HG02981 (cell line): Measurements from ENCODE around the gene MIER2.

Source experiments
- ATAC-seq: cut with Tn5 transposase; IDR thresholded peaks from one replicate; pipeline ENCODE4 v1.9.1; 2021; ENCODE audit warnings: mild to moderate bottlenecking, moderate library complexity; ENCODE audit not compliant: unreplicated experiment

The MIER2 gene

DNA sequence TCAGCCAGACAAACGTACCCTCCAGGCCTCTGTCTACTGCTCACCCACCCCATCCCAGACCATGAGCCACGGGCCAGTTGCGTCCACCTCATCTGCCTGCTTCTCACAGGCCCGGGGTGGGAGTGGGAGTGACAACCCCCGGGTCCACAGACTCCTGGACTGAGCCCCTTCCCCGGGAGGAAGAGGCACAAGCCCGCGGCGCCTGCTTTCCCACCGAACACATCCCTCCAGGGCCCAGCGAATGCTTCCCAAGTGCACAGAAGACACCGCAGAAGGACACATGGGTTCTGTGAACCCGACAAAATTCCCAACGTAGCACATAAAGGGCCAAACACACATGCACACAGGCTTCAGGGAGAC, 35.4 kb downstream of the MIER2 start:
- ATAC-seq, result no peak

DNA sequence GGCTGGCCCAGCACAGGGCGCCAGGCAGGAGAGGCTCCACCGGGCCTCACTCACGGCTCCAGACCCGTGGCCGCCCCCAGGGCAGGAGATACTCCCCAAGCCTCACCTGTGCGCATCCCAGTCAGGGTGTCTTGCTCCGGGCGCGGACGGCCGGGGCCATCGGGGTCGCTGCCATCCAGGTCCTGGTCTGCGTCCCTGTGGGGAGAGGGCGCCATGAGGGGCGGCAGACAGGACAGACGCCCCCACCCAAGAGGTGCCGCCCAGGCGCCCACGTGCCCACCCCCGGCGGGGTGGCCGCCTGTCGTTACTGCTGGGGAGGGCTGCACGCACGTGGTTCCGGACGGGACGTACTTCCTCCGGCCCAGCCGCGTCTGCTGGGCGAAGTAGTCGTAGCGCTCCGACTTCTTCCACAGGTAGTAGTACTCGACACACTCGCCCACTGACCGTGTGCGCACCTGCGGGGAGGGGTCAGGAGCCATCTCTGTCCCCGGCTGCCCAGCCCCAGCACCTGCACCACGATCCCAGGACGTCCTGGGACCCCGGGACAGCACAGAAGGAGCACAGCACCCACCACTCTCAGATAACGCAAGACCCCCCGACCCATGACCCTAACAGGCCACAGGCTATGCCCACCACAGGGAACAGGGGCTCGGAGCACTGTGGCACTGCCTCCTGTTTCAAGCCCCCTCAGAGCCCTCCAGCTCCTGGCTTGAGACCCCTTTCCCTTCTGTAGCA, 36.0 kb downstream of the MIER2 start:
- no peak for ATAC-seq

DNA sequence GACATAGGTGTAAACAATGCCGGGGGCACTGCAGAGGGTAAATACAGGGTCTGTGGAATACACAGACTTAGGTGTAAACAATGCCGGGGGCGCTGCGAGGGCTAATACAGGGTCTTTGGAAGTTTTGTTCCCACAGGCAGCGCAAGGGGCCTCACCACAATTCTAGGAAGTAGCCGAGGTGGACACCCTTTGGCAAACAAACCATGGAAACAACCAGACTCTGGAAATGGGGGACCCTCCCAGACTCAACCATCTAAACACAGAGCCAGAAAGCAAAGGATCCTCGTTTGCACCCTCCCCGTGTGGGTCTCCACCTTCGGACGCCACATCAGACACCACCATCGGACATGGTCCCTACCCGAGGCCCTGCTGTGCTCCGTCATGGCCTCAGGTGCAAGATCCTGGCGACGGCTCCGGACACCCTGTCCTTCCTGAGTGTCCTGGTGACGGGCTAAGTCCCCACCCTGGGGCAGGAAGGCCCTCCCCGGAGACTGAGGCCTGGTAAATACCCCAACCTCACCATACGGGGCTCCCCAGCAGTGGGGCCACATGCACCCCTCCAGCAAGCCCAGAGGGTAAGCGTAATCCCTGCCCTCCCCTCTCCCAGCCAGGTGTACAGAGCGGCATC, 36.7 kb downstream of the MIER2 start:
- ATAC-seq, result no peak

DNA sequence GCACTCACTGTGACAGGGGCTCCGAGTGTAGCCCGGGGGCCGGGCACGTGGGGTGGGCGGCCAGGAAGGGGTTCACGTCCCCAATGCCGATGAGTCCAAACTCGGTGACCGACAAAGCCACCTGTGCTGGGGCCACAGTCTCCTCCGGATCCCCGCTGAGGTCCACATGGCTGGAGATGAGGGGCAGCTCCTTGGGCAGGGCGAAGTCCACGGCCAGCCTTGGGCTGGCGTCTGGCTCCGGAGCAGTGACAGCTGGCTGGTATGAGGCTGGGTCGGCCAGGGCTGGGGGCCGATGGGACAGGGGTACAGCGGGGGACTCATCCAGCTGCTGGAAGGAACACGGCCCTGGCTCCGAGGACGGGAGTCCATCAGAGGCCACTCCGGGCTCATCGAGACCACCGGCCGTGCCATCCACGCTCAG, 37.5 kb downstream of the MIER2 start:
- no peak for ATAC-seq

DNA sequence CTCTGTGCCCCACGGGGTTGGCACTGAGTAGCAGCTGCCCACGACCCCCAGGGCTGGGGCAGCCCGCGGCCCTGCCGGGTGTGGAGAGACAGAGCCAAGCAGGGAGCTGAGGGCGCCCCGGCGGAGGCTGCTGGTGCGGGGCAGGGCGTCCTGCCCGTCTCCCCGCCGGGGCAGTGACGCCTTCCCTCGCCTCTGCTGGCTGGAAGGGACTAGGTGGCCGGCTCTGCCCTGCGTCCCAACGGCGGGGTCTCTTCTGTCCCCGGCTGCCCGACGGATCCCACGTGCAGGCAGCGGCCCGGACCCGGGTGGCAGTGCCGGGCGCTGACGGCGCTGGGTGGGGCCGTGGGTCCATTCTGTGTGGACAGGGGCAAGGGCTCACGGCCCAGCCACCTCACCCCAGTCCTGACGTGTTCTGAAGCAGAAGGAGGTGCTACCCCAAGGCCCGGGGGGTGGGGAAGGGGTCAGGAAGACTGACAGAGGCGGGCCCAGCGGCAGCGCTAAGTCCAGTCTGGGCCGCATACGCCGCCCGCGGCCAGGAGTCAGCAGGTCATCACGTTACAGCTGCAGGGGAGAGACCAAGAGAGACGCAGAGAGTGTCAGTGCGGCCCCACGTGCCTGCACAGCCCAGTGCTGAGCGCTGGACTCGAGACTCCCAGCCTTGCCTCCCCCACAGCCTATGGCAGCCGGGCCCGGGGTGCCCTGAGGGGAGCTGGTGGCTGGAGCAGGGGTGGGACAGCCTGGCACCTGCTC, 38.3 kb downstream of the MIER2 start:
- no peak for ATAC-seq

DNA sequence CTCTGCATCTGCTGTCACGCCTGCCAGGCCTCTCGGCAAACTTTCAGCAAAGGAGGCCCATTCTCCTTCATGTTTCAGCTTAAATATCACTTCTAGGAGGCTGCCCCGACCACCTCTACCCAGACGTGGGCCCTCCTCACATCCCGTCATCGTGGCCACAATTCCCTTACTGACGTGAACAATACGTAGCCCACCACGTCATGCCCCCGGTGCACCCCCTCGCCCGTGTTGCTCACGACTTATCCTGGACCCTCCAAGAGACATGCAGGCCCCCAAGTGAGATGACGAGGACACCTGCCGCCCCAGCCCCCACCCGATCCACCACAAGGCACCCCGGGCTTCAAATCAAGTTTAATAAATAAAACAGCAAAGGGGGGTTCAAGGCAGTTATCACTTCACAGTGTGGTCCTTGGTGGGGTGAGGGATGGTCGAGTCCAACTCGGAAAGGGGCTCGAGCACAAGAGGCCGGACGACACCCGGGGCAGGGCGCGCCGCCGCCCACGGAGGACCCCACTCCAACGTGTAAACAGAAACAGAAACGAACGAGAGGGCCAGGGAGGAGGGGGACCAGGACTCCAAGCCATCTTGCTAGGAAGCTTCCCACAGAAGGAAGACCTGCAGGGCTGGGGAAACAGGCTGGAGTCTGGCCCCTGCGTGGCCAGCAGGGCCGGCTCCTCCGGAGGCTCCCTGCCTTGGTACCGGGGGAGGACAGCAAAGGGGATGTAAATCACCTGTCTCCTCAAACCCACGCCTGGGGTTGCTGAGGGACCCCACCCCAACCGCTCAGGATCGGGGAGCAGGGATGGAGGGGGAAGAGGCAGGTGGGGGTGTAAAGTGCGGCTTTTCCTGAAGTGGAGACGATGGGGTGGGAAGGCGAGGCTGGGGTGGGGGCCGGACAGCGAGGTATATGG, 39.1 kb downstream of the MIER2 start:
- ATAC-seq, result no peak

DNA sequence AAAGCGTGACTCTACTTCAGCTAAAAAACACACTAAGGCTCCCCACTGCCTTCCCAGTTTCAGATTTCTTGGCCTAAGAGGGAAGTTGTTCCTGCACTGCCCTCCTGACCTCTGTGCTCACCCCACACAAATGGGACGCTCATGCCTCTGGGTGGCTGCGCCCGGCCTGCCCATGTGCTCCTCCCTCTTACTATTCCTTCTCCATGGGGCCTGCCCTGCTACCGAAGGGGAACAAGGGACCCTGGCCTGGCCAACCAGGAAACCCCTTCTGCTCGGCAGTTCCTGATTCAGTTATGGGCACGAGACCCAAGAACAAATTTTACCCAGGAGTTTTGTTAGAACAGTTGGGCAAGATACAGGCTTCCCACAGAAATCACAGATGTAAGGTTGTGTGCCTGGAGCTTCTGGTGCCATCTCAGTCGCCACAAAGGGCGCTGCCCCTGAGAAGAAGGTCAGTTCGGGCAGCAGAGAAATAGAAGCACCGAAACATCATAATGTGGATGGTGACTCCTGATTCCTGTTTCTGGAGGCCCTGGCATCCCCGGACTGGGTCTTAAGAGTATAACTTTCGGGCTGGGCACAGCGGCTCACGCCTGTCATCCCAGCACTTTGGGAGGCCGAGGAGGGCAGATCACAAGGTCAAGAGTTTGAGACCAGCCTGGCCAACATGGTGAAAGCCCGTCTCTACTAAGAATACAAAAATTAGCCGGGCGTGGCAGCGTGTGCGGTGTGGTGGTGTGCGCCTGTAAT, 47.9 kb downstream of the MIER2 start:
- no peak for ATAC-seq

DNA sequence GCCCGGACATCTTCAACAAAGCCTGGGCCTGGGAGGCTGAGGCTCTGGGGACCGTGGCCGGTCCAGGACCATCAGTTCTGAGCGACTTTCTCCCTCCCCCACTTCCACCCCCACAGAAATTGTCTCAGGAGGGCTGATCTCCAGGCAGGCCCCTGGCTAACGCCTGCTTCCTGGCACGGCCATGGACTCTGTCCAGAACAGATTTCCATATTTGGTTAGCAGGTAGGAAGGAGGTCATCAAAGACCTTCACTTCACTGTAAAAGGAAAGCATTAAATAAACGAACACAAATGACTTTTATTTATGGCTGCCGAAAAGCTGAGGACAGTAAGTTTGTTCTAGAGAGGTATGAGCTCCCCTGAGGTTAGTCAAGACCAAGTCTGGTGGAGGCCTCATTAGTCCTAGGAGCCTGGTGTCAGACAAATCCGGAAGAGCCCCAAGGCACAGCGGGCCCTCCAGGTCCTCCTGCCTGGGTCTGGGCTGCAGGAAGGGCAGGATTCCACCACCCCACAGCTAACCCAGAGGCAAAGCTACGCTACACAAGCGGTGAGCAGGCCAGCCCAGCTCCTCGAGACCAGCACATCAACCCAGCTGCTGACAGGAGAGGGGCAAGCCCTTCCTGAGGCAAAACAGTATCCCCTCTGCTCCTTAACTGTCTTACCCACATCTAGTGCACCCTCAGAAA, 48.8 kb downstream of the MIER2 start:
- no peak for ATAC-seq

DNA sequence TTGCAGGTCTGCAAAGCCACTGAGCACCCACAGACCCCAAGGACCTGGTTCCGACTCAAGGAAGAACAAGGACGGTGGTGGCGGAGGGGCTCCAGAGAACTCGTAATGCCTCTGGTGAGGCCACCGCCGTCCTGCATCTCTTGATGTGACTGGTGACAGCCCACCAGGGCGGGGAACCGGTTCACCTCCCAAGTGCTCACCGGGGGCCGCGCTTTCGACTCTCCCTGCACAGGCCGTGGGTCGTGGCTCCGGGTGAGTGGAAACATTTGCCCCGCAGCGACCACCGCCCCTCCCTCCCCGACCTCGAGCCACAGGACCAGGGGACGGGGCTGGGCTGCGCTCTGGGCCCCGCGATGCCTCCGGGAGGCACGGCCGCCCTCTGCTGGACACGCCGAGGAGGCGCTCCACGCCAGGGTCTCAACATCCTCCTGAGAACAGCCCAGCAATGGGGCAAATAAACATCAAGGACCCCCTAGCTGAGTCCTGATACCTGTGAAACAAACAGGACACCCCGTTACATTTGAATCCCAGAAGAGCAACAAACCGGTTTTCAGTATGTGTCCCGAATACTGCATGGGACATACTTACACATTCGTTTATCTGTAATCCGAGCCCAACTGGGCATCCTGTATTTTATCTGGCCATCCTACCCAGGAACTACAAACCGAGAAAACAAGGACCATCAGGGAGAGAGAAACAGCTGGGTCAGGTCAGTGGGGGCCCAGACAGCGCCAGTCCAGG, 49.5 kb downstream of the MIER2 start:
- no peak for ATAC-seq

DNA sequence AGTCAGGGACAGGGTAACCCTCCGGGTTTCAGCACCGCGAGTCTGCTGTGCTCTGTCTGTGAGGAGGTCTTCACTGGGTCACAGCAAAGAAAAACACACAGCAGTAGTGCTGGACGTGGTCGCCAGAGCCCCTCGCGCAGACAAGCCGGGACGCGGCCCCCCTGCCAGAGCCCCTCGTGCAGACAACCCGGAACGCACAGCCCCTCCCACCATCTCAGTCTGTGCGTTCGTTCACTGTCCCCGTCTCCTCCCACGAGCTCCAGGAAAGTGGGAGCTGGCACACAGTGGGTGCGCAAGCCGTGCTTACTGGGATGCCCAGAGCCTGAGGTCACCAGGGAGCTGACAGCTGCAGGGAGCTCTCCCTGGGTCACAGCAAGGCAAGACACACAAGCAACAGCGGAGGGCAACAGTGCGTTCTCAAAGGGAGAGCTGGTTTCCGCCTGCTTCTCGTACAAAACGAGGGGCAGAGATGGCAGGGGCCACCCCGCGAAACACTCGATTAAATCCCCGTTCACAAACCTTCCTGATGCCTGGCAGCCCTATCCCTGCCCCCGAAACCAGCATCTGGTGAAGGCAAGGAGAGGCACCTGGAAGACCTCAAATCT, 50.2 kb downstream of the MIER2 start:
- no peak for ATAC-seq

DNA sequence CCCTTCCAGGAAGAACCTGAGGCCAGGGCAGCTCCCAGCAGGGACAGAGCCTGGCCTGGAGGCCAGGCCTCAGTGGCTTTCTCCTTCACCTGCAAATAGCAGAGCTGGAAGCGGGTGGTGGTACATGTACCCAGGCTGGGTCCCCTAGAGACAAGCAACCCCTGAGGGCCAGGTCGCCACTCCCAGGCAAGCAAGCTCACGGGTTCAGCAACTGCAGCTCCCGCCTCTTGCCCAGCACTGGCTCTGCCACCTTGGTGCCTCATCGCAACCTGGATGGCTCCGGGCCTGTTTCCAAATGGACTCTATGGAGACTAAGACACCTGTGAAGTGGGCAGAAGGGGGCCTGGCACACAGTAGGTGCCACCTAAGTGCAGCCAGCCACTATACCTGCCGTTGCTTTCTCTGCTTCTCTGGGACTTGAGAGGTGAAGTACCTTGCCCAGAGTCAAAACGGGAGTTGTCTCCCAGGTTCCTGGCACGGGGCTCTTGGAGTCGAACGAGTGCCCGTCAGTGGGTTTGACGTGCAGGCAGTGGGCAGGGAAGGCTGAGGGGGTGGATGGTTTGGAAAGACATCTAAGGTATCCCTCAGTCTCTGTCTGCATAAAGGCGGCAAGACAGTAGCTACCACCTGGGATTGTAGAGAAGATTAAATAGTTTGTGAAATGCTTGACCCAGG, 51.0 kb downstream of the MIER2 start:
- no peak for ATAC-seq

DNA sequence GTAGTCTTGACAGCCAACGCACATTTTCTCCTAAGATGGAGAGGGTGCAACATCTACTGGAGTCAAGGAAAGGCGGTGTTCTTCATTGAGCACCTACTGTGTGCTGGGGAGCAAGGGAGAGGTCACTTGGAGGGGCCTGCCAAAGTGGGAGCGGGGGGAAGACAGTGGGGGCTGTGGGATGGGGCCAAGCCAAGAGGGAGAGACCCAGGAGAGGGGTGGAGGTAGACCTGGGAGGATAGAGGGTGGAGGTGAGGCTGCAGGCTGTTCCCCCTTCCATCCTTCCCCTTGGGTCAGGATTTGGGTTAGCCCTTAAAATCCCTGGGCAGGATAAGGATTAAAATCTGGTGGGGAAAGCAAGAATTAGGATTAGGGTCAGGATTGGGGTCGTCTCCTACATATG, 51.6 kb downstream of the MIER2 start:
- no peak for ATAC-seq

DNA sequence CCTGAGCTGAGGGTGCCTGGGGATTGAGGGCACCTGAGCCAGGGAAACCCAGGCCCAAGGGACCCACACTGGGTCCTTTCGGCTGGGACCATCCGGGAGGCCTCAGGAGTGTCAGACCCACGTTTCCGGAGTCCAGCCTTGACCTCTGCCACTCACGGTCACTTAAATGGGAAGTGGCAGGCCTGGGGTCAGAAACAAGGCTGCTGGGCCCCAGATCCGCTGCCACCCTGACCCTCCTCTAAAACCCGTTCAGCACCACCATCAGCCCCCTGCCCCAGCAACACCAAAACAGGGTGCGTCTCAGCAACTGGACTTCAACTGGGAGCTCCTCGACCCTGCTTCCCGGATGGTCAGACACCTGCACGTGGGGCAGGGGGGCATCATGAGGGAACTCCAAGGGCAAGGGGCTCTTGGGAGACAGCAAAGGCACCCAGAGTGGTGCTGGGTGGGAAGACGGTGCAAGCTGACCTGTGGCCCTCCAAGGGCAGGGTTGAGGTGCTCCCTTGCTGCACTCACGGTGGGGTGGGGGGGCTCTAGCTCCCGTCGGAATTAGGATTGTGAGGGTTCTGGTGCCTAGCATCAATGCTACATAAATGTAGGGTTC, 52.2 kb downstream of the MIER2 start:
- ATAC-seq, result no peak

DNA sequence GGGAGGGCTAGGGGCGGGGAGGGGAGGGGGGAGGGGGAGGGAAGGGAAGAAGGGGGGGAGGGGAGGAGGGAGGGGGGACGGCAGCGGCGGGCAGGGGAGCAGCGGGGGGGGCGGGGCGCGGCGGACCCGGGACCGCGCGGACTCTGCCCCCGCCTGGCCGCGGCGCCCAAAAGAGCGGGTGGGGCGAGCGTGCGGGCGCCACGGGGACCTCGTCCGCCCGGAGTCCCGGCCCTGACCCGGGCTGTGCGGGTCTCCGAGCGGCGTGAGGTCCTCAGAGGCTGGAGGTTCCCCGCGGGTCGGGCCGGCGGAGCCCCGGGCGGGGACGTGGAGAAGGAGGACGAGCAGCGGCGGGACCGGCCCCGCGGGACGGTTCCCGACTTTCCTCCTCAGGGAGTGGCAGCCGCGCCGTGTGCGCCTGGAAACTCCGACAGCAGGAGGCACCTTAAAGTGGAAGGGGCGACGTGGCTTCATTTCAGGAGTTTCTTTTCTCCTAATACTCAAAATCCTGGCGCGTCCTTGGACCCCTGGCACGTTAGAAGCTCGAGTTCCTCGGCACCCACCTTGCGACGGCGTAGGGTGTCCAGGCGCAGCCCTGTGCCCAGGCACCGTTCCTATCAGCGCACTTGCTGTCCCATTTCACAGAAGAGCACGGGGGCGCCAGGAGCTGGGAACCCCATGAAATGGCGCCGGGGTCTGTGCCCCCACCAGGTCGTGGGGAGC, 52.9 kb downstream of the MIER2 start:
- no peak for ATAC-seq

DNA sequence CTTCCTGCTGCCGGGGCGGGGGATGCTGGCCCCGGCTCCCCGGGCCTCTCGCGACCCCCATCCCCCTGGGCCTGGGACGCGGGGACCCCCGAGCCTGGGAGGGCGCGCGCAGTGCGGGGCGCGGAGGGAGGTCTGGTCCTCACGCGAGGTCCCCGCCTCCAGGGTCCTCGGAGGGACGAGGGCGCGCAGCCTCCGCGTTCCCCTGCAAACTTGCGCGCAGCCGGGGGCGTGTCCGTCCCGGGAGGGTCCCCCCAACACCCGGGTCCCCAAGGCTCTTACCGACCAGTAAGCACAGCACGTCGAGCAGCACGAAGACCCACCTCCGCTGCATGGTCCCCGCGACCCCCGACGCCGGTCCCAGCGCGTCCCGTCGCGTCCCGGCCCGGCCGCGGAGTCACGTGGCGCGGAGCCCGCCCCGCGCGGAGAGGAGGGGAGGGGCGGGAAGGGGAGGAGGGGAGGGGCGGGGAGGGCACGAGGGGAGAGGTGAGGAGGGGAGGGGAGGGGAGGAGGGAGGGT, 53.5 kb downstream of the MIER2 start, which contains the start of gene PLPP2:
TSS of gene PLPP2 (minus strand) at position 398 of the 516 bp plus-strand sequence. CDS start at position 331, 67 bp downstream.
- ATAC-seq, result no peak

DNA sequence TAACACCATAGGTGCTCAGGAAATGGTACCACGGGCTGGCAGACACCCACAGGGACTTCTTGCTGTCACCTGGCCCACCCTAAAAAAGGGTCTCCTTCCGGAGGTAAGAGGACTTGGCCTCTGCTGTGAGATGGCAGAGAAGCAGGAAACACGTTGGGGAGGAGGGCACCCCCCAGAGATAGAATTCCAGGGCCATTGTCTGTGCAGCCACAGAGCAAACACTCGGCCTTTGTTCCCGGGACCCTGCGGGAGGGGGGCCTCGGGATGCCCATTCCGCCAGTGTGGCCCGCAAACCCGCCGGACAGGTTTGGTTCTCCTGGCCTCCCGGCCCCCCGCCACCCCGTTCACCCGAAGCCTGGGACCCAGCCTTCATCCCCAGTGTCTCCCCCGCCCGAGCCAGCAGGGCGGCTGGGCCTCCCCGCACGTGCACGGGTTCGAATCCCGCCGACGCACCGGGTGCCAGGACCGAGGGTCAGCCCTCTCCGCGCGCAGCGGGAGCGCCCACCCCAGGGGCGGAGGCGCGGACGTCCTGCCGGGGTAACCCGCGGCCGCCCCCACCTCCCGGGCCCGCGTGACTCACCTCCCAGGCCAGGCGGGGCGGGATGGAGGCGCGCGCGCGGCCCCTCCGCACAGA, 54.1 kb downstream of the MIER2 start:
- no peak for ATAC-seq
